ENCODE measurements around the gene CENPP.

The CENPP gene

DNA sequence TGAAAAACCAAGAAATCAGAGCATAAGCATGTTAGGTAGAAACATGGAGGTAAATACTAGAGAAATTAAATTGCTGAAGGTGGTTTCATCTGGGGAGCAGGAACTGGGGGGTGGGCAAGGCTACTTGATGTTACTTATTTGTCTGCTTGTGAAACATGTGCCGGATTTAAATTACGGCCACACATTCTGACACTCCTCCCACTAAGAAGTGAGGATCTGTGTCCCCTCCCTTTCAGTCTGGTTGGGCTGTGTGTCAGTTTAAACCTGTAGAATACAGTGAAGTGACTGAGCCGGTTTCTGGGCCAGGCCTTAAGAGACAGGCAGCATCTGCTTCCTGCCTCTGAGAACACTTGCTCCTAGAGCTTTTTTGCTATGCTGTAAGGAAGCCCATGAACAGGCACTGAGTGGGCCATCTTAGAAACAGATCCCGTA lies 29.9 kb upstream of the CENPP start:
- Histone ChIP-seq H2AFZ (ENCODE audit: low read length) (no peak overlapping the region), H3K4me1 (ENCODE audit: insufficient read depth, low read length, severe bottlenecking) (peaks cover 41% of the 10 kb centered on the region), H3F3A (ENCODE audit: insufficient read depth, low read length) (0 out of 2 replicates have a peak, but pooled peaks cover 4% of the 10 kb centered on the region), H3K4me3 (ENCODE audit: low read depth, low read length, poor library complexity, severe bottlenecking) (no peak overlapping the region), H3K9me3 (ENCODE audit: low read length) (no peaks in the 10 kb centered on the region), H3K9ac (ENCODE audit: low read length) (no peak overlapping the region), H3K27ac (ENCODE audit: low read depth, low read length, poor library complexity, severe bottlenecking) (peak overlapping the region; percentile 32), H3K4me2 (ENCODE audit: low read length) (no peak overlapping the region), H3K27me3 (ENCODE audit: insufficient read depth, low read length) (no peaks in the 10 kb centered on the region), H4K20me1 (ENCODE audit: insufficient read depth, low read length) (no peaks in the 10 kb centered on the region), H3K9me2 (ENCODE audit: low read depth, low read length) (no peaks in the 10 kb centered on the region), H3K79me2 (ENCODE audit: insufficient read depth, low read length) (peaks cover 27% of the 10 kb centered on the region), H3K36me3 (ENCODE audit: insufficient read depth, low read length) (peaks cover 54% of the 10 kb centered on the region)
- TF ChIP-seq EZH2 (IDR thresholded peaks at IDR 0.05; ENCODE audit: borderline replicate concordance, low read length), result no peak
- TF ChIP-seq, protein P1, sequence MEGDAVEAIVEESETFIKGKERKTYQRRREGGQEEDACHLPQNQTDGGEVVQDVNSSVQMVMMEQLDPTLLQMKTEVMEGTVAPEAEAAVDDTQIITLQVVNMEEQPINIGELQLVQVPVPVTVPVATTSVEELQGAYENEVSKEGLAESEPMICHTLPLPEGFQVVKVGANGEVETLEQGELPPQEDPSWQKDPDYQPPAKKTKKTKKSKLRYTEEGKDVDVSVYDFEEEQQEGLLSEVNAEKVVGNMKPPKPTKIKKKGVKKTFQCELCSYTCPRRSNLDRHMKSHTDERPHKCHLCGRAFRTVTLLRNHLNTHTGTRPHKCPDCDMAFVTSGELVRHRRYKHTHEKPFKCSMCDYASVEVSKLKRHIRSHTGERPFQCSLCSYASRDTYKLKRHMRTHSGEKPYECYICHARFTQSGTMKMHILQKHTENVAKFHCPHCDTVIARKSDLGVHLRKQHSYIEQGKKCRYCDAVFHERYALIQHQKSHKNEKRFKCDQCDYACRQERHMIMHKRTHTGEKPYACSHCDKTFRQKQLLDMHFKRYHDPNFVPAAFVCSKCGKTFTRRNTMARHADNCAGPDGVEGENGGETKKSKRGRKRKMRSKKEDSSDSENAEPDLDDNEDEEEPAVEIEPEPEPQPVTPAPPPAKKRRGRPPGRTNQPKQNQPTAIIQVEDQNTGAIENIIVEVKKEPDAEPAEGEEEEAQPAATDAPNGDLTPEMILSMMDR (IDR thresholded peaks at IDR 0.05; ENCODE audit: low read length), result no peak

DNA sequence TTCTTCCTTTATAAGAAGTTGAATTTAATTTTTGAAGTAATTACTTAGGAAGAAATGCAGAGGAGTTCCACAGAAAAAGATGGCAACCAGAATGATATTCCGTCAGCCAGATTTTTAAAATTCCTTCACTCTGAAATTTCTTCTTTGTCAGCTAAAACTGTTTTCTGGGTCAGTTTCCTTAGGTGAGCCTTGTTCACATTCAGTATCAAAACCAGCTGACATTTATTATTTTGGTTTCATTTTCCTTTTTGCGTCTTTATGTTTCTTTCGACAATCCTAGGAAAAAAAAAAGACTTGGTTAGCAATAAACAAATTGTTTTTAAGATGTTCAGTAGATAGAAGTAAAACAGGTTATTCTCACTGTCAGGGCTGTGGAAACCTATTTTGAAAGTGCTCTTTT lies 28.1 kb upstream of the CENPP start:
- peaks cover 27% of the 10 kb centered on the region for H3K4me1 ChIP-seq (ENCODE audit: insufficient read depth, low read length, severe bottlenecking)
- H3F3A ChIP-seq (ENCODE audit: insufficient read depth, low read length), result 0 out of 2 replicates have a peak, but pooled peaks cover 4% of the 10 kb centered on the region
- no peak overlapping the region for H3K27ac ChIP-seq (ENCODE audit: low read depth, low read length, poor library complexity, severe bottlenecking)
- H4K20me1 ChIP-seq (ENCODE audit: insufficient read depth, low read length), result no peaks in the 10 kb centered on the region
- H3K4me3 ChIP-seq (ENCODE audit: low read depth, low read length, poor library complexity, severe bottlenecking), result no peak overlapping the region
- peaks cover 9% of the 10 kb centered on the region for H3K79me2 ChIP-seq (ENCODE audit: insufficient read depth, low read length)
- no peaks in the 10 kb centered on the region for H3K9me3 ChIP-seq (ENCODE audit: low read length)
- no peak overlapping the region for H3K4me2 ChIP-seq (ENCODE audit: low read length)
- no peaks in the 10 kb centered on the region for H3K9me2 ChIP-seq (ENCODE audit: low read depth, low read length)
- peaks cover 60% of the 10 kb centered on the region for H3K36me3 ChIP-seq (ENCODE audit: insufficient read depth, low read length)
- no peak overlapping the region for H2AFZ ChIP-seq (ENCODE audit: low read length)
- no peak for TF ChIP-seq EZH2 (IDR thresholded peaks at IDR 0.05; ENCODE audit: borderline replicate concordance, low read length)
- TF ChIP-seq, protein P1 (IDR thresholded peaks at IDR 0.05; ENCODE audit: low read length), result no peak
- no peak overlapping the region for H3K9ac ChIP-seq (ENCODE audit: low read length)
- H3K27me3 ChIP-seq (ENCODE audit: insufficient read depth, low read length), result no peaks in the 10 kb centered on the region

DNA sequence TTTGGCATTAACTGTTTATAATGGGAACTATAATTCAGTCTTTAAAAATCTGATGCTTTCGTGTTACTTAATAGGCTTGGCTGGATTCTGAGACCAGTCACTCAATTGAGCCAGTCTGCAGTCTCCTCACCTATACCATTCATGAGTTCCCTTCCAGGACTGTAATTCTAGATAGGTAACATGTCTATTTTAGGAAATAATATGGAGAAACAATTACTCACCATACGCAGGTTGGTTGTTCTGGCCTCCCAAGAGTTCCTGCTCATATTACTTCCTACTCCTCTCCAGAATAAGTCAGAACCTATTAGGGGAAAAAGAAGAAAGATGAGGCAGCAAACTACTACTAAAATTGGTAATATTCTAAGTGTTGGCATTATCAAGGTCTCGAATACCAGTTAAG lies 27.7 kb upstream of the CENPP start:
- Histone ChIP-seq H3K4me1 (ENCODE audit: insufficient read depth, low read length, severe bottlenecking) (peaks cover 25% of the 10 kb centered on the region), H3K79me2 (ENCODE audit: insufficient read depth, low read length) (peaks cover 5% of the 10 kb centered on the region), H3K9ac (ENCODE audit: low read length) (no peak overlapping the region), H4K20me1 (ENCODE audit: insufficient read depth, low read length) (no peaks in the 10 kb centered on the region), H3K27ac (ENCODE audit: low read depth, low read length, poor library complexity, severe bottlenecking) (no peak overlapping the region), H3K4me2 (ENCODE audit: low read length) (no peak overlapping the region), H3K4me3 (ENCODE audit: low read depth, low read length, poor library complexity, severe bottlenecking) (no peak overlapping the region), H3F3A (ENCODE audit: insufficient read depth, low read length) (0 out of 2 replicates have a peak, but pooled peaks cover 4% of the 10 kb centered on the region), H3K9me3 (ENCODE audit: low read length) (no peaks in the 10 kb centered on the region), H3K36me3 (ENCODE audit: insufficient read depth, low read length) (peaks cover 64% of the 10 kb centered on the region), H3K27me3 (ENCODE audit: insufficient read depth, low read length) (no peaks in the 10 kb centered on the region), H3K9me2 (ENCODE audit: low read depth, low read length) (no peaks in the 10 kb centered on the region), H2AFZ (ENCODE audit: low read length) (no peak overlapping the region)
- no peak for TF ChIP-seq EZH2 (IDR thresholded peaks at IDR 0.05; ENCODE audit: borderline replicate concordance, low read length)
- TF ChIP-seq, protein P1 (IDR thresholded peaks at IDR 0.05; ENCODE audit: low read length), result no peak

All from OCI-LY1 (cell line).